ENCODE data around the gene SERINC4.
A peak's percentile ranks its signal among the peaks of the same experiment; 100 is the strongest.

Gene SERINC4

GRCh38 chr15:43779016-43779415, 21.0 kb downstream of the SERINC4 start:
- H3K4me3 ChIP-seq (ENCODE audit: low read depth in 1 of 5, low read length in 5 of 5): no peak overlapping the region
- peaks cover 0 to 2% (median 0%) of the 10 kb centered on the region in 5 donors for H3K36me3 ChIP-seq (ENCODE audit: control insufficient read depth in 5 of 5, insufficient read depth in 5 of 5, low read length in 5 of 5)
- peaks cover 2 to 22% (median 11%) of the 10 kb centered on the region in 5 donors for H3K4me1 ChIP-seq (ENCODE audit: control insufficient read depth in 5 of 5, insufficient read depth in 5 of 5, low read length in 5 of 5)
- H3K9ac ChIP-seq (ENCODE audit: low read length in 5 of 5): no peak overlapping the region
- no peaks in the 10 kb centered on the region for H3K27me3 ChIP-seq (ENCODE audit: control insufficient read depth in 5 of 5, insufficient read depth in 4 of 5, low read length in 5 of 5)
- no peaks in the 10 kb centered on the region for H3K9me3 ChIP-seq (ENCODE audit: control insufficient read depth in 5 of 5, low read length in 5 of 5)
- H3K27ac ChIP-seq (ENCODE audit: low read depth, low read length): no peak overlapping the region

DNA sequence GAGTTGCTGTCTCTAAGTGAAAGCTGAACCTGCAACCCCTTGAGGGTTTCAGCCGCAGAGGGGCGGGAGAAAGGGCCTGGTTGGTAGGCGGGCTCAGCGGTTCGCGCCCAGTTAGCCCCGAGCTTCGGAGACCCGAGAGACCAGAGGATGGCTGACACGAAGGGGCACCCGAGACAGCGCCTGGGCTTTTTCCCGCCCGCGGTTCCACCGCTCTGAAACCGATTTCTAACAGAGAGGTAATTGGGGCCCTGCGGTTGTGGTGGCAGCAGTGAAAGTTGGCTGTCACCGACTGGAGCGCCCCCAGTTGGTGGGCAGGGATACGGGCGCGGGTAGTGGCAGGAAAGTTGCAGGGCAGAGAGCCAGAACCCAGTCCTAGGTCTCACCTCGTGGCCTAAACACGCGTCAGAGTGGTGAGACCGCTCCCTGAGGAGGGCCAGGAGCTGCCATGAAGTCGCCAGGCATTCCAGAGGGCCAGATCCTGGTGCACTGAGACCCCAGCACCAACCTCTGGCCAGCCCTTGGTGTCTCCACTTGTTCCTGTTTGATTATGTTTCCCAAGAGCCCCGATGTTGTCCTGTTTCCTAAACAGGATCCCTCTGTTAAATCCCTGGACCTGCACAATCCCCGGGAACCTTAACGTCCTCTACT, 22.6 kb downstream of the SERINC4 start:
- Histone ChIP-seq H3K4me3 (ENCODE audit: low read depth in 1 of 5, low read length in 5 of 5) (peak overlapping the region; percentile 72 to 90 (median 82)), H3K4me1 (ENCODE audit: control insufficient read depth in 5 of 5, insufficient read depth in 5 of 5, low read length in 5 of 5) (peaks cover 2 to 22% (median 13%) of the 10 kb centered on the region in 5 donors), H3K9me3 (ENCODE audit: control insufficient read depth in 5 of 5, low read length in 5 of 5) (no peaks in the 10 kb centered on the region), H3K9ac (ENCODE audit: low read length in 5 of 5) (peak overlapping the region; percentile 63 to 86 (median 83)), H3K36me3 (ENCODE audit: control insufficient read depth in 5 of 5, insufficient read depth in 5 of 5, low read length in 5 of 5) (peaks cover 7 to 15% (median 13%) of the 10 kb centered on the region in 5 donors), H3K27ac (ENCODE audit: low read depth, low read length) (peak overlapping the region; percentile 91), H3K27me3 (ENCODE audit: control insufficient read depth in 5 of 5, insufficient read depth in 4 of 5, low read length in 5 of 5) (no peaks in the 10 kb centered on the region)

GRCh38 chr15:43776718-43777266, 23.2 kb downstream of the SERINC4 start, which contains the start of gene ELL3:
ELL3 (minus strand) TSS chr15:43776966; CDS start chr15:43776901, 65 bp downstream.
- H3K4me3 ChIP-seq (ENCODE audit: low read depth in 1 of 5, low read length in 5 of 5): peak within 1 kb of the TSS; percentile 72 to 90 (median 82)
- H3K27ac ChIP-seq (ENCODE audit: low read depth, low read length): peak within 1 kb of the TSS; percentile 91
- H3K27me3 ChIP-seq (ENCODE audit: control insufficient read depth in 5 of 5, insufficient read depth in 4 of 5, low read length in 5 of 5): no peaks in the 10 kb centered on the region
- peak within 1 kb of the TSS; percentile 63 to 86 (median 83) for H3K9ac ChIP-seq (ENCODE audit: low read length in 5 of 5)
- H3K4me1 ChIP-seq (ENCODE audit: control insufficient read depth in 5 of 5, insufficient read depth in 5 of 5, low read length in 5 of 5): peaks cover 2 to 22% (median 13%) of the 10 kb centered on the region in 5 donors
- peaks cover 10 to 21% (median 17%) of the 10 kb centered on the region in 5 donors for H3K36me3 ChIP-seq (ENCODE audit: control insufficient read depth in 5 of 5, insufficient read depth in 5 of 5, low read length in 5 of 5)
- H3K9me3 ChIP-seq (ENCODE audit: control insufficient read depth in 5 of 5, low read length in 5 of 5): no peaks in the 10 kb centered on the region

DNA sequence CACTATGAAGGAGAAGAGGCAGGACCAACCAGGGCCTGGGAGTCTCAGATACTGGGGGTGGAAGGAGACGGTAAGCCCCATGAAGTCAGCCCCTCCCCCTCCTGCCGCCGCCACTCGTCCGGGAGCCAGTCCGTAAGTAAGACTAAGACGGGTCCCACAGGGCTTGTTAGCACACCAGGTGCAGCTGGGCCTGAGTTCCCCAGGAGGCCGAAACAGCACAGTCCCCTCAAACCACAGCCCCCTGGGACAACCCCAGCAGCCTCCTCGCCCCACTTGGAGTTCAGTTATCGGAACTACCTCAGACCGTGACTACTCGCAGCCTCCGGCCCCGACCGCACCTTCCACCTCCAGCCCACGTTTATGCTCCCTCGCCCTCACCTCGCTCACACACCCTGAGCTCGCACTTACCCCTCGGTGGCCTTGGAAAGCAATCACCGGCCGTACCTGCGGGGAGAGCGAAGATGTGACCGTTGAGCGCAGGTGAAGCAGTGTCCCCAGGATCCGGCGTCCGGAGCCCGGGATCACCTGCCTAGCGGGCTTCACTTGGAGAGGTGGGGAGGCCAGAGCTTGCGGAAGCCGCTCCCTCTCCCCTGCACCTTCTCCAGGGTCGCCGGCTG, 23.8 kb downstream of the SERINC4 start:
- H3K9ac ChIP-seq (ENCODE audit: low read length in 5 of 5): peak overlapping the region in 4 of 5 donors; percentile 45 to 86 (median 58)
- peak overlapping the region; percentile 91 for H3K27ac ChIP-seq (ENCODE audit: low read depth, low read length)
- H3K9me3 ChIP-seq (ENCODE audit: control insufficient read depth in 5 of 5, low read length in 5 of 5): no peaks in the 10 kb centered on the region
- H3K36me3 ChIP-seq (ENCODE audit: control insufficient read depth in 5 of 5, insufficient read depth in 5 of 5, low read length in 5 of 5): peaks cover 16 to 27% (median 23%) of the 10 kb centered on the region in 5 donors
- peaks cover 2 to 22% (median 13%) of the 10 kb centered on the region in 5 donors for H3K4me1 ChIP-seq (ENCODE audit: control insufficient read depth in 5 of 5, insufficient read depth in 5 of 5, low read length in 5 of 5)
- no peaks in the 10 kb centered on the region for H3K27me3 ChIP-seq (ENCODE audit: control insufficient read depth in 5 of 5, insufficient read depth in 4 of 5, low read length in 5 of 5)
- H3K4me3 ChIP-seq (ENCODE audit: low read depth in 1 of 5, low read length in 5 of 5): peak overlapping the region; percentile 40 to 90 (median 82)

GRCh38 chr15:43775411-43775965, 24.5 kb downstream of the SERINC4 start:
- Histone ChIP-seq H3K36me3 (ENCODE audit: control insufficient read depth in 5 of 5, insufficient read depth in 5 of 5, low read length in 5 of 5) (peaks cover 18 to 33% (median 29%) of the 10 kb centered on the region in 5 donors), H3K9me3 (ENCODE audit: control insufficient read depth in 5 of 5, low read length in 5 of 5) (no peaks in the 10 kb centered on the region), H3K4me1 (ENCODE audit: control insufficient read depth in 5 of 5, insufficient read depth in 5 of 5, low read length in 5 of 5) (peaks cover 2 to 22% (median 13%) of the 10 kb centered on the region in 5 donors), H3K4me3 (ENCODE audit: low read depth in 1 of 5, low read length in 5 of 5) (no peak overlapping the region), H3K27me3 (ENCODE audit: control insufficient read depth in 5 of 5, insufficient read depth in 4 of 5, low read length in 5 of 5) (no peaks in the 10 kb centered on the region), H3K27ac (ENCODE audit: low read depth, low read length) (peak overlapping the region; percentile 91), H3K9ac (ENCODE audit: low read length in 5 of 5) (peak overlapping the region in 2 of 5 donors; percentile 1 to 28)

DNA sequence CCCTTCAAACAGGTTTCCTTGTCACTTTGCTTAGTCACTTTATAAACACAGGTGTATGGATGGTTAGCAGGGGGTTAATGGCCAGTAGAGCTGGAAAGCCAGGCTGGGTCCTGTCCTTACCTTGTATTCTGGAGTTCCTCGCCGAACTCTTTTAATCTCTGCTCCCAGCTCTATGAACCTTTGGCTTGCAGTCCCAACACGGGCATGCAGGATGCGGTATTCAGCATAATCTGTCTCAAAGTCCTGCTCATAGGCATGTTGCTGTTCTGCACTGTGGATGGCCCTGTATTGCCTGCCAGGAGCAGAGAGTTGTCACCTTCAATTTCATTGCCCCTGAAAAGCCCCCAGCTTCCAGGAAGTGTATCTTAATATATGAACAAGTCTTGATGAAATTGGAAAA, 26.0 kb downstream of the SERINC4 start:
- Histone ChIP-seq H3K9ac (ENCODE audit: low read length in 5 of 5) (no peak overlapping the region), H3K36me3 (ENCODE audit: control insufficient read depth in 5 of 5, insufficient read depth in 5 of 5, low read length in 5 of 5) (peaks cover 30 to 45% (median 33%) of the 10 kb centered on the region in 5 donors), H3K27ac (ENCODE audit: low read depth, low read length) (no peak overlapping the region), H3K9me3 (ENCODE audit: control insufficient read depth in 5 of 5, low read length in 5 of 5) (no peaks in the 10 kb centered on the region), H3K27me3 (ENCODE audit: control insufficient read depth in 5 of 5, insufficient read depth in 4 of 5, low read length in 5 of 5) (no peaks in the 10 kb centered on the region), H3K4me3 (ENCODE audit: low read depth in 1 of 5, low read length in 5 of 5) (no peak overlapping the region), H3K4me1 (ENCODE audit: control insufficient read depth in 5 of 5, insufficient read depth in 5 of 5, low read length in 5 of 5) (peaks cover 2 to 22% (median 13%) of the 10 kb centered on the region in 5 donors)

GRCh38 chr15:43772624-43773023, 27.4 kb downstream of the SERINC4 start:
- Histone ChIP-seq H3K4me3 (ENCODE audit: low read depth in 1 of 5, low read length in 5 of 5) (no peak overlapping the region), H3K9me3 (ENCODE audit: control insufficient read depth in 5 of 5, low read length in 5 of 5) (no peaks in the 10 kb centered on the region), H3K4me1 (ENCODE audit: control insufficient read depth in 5 of 5, insufficient read depth in 5 of 5, low read length in 5 of 5) (peaks cover 2 to 16% (median 12%) of the 10 kb centered on the region in 5 donors), H3K27me3 (ENCODE audit: control insufficient read depth in 5 of 5, insufficient read depth in 4 of 5, low read length in 5 of 5) (no peaks in the 10 kb centered on the region), H3K9ac (ENCODE audit: low read length in 5 of 5) (peak overlapping the region in 1 of 5 donors; percentile 25), H3K27ac (ENCODE audit: low read depth, low read length) (peak overlapping the region; percentile 16), H3K36me3 (ENCODE audit: control insufficient read depth in 5 of 5, insufficient read depth in 5 of 5, low read length in 5 of 5) (peaks cover 40 to 60% (median 44%) of the 10 kb centered on the region in 5 donors)

GRCh38 chr15:43771816-43772215, 28.2 kb downstream of the SERINC4 start:
- no peak overlapping the region for H3K4me3 ChIP-seq (ENCODE audit: low read depth in 1 of 5, low read length in 5 of 5)
- peaks cover 0 to 11% (median 9%) of the 10 kb centered on the region in 5 donors for H3K4me1 ChIP-seq (ENCODE audit: control insufficient read depth in 5 of 5, insufficient read depth in 5 of 5, low read length in 5 of 5)
- H3K27ac ChIP-seq (ENCODE audit: low read depth, low read length): no peak overlapping the region
- no peaks in the 10 kb centered on the region for H3K9me3 ChIP-seq (ENCODE audit: control insufficient read depth in 5 of 5, low read length in 5 of 5)
- H3K27me3 ChIP-seq (ENCODE audit: control insufficient read depth in 5 of 5, insufficient read depth in 4 of 5, low read length in 5 of 5): no peaks in the 10 kb centered on the region
- peaks cover 40 to 68% (median 52%) of the 10 kb centered on the region in 5 donors for H3K36me3 ChIP-seq (ENCODE audit: control insufficient read depth in 5 of 5, insufficient read depth in 5 of 5, low read length in 5 of 5)
- peak overlapping the region in 1 of 5 donors; percentile 25 for H3K9ac ChIP-seq (ENCODE audit: low read length in 5 of 5)

DNA sequence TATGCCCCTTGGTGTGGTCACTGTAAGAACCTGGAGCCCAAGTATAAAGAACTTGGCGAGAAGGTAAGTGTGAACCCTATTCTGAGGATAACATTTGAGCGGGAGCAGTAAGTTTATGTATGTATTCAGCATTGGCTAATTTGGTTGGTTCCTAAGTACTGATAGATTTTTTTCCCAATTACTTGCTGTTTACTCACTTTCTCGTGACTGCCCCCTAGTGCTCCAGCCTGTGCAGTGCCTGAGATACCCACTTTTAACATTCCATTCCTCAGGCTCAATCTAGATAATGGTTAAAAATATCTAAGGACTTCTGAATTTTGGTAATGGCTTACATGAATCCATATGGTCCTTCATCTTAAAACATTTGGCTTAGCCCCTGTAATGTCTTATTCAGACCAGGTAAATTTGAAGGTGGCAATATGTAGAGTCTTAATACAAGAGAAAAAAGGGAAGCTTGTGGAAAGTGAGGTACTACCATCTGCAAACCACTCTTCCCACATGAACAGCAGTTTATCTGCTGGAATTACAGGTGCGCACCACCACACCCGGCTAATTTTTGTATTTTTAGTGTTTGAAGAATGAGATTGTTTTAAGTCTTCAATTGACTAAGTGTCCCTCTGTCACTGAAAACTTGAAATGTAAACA, 30.3 kb downstream of the SERINC4 start:
- Histone ChIP-seq H3K4me3 (ENCODE audit: low read depth in 1 of 5, low read length in 5 of 5) (no peak overlapping the region), H3K4me1 (ENCODE audit: control insufficient read depth in 5 of 5, insufficient read depth in 5 of 5, low read length in 5 of 5) (peaks cover 0 to 3% (median 0%) of the 10 kb centered on the region in 5 donors), H3K27me3 (ENCODE audit: control insufficient read depth in 5 of 5, insufficient read depth in 4 of 5, low read length in 5 of 5) (no peaks in the 10 kb centered on the region), H3K27ac (ENCODE audit: low read depth, low read length) (no peak overlapping the region), H3K9me3 (ENCODE audit: control insufficient read depth in 5 of 5, low read length in 5 of 5) (no peaks in the 10 kb centered on the region), H3K36me3 (ENCODE audit: control insufficient read depth in 5 of 5, insufficient read depth in 5 of 5, low read length in 5 of 5) (peaks cover 58 to 89% (median 73%) of the 10 kb centered on the region in 5 donors), H3K9ac (ENCODE audit: low read length in 5 of 5) (no peak overlapping the region)
